Activated naive CD8-positive, alpha-beta T cell (primary cell): ENCODE measurements around the gene FBXL2.
"Not testable (repeated sequence)": the region's sequence is repeated elsewhere in the genome, so short reads cannot be mapped to it uniquely, and the experiment has no call there.

Experiments used
- H3K27ac Mint-ChIP-seq: one replicate; pipeline ENCODE4 v1.8.0; 2021; ENCODE audit warnings: mixed read lengths
- H3K27me3 Mint-ChIP-seq: one replicate; pipeline ENCODE4 v1.8.0; 2021; ENCODE audit warnings: mixed read lengths
- H3K36me3 Mint-ChIP-seq: one replicate; pipeline ENCODE4 v1.8.0; 2021; ENCODE audit warnings: mixed read lengths
- H3K4me1 Mint-ChIP-seq: one replicate; pipeline ENCODE4 v1.8.0; 2021; ENCODE audit warnings: low read depth, mixed read lengths
- H3K4me3 Mint-ChIP-seq: one replicate; pipeline ENCODE4 v1.8.0; 2021; ENCODE audit warnings: mild to moderate bottlenecking, mixed read lengths
- H3K9me3 Mint-ChIP-seq: one replicate; pipeline ENCODE4 v1.8.0; 2021; ENCODE audit warnings: low read depth, mixed read lengths

FBXL2 gene

DNA sequence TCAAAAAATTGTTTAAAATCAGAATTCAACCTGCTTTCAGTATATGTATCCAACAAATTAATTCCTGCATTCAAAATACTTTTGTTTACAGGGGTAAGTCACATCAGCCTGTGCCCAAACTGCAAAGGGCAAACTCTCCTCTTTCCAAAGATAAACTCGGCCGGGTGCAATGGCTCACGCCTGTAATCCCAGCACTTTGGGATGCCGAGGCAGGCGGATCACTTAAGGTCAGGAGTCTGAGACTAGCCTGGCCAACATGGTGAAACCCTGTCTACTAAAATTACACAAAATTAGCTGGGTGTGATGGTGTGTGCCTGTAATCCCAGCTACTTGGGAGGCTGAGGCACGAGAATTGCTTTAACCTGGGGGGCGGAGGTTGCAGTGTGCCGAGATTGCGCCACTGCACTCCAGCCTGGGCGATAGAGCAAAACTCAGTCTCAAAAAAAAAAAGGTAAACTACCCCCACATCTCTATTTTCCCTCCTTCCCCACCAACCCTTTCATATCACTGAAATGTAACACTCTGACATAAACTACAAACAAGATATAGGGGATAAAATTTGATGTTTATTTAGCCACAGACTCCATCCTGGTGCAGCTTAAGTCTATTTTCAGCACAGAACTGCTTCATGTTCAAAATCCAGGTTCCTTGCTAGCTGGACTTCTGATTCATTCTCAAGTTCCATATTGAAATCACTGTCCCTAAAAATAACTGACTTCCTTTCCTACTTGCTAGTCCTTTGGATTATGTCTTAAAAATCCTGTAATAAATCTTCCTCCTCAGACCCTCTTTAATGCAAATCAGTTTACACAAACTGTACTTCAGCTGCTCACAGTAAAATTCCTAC is 147.6 kb downstream of the FBXL2 start:
- H3K9me3 Mint-ChIP-seq = no peaks in the 10 kb centered on the region
- H3K27ac Mint-ChIP-seq = no peak overlapping the region
- H3K36me3 Mint-ChIP-seq = peaks cover 2% of the 10 kb centered on the region
- H3K4me1 Mint-ChIP-seq = peaks cover 38% of the 10 kb centered on the region
- no peak overlapping the region for H3K4me3 Mint-ChIP-seq
- H3K27me3 Mint-ChIP-seq = no peaks in the 10 kb centered on the region

- no peaks in the 10 kb centered on the region for H3K27me3 Mint-ChIP-seq
- H3K4me1 Mint-ChIP-seq = peaks cover 41% of the 10 kb centered on the region
- H3K27ac Mint-ChIP-seq = no peak overlapping the region
- H3K36me3 Mint-ChIP-seq = peaks cover 2% of the 10 kb centered on the region
- no peaks in the 10 kb centered on the region for H3K9me3 Mint-ChIP-seq
- no peak overlapping the region for H3K4me3 Mint-ChIP-seq
These were observed 148.2 kb downstream of the FBXL2 start for GRCh38 chr3:33425453-33425852.

GRCh38 chr3:33426068-33426467 is 148.8 kb downstream of the FBXL2 start:
- Mint-ChIP-seq H3K4me3 (no peak overlapping the region), H3K4me1 (peaks cover 44% of the 10 kb centered on the region), H3K27ac (no peak overlapping the region), H3K9me3 (no peaks in the 10 kb centered on the region), H3K27me3 (no peaks in the 10 kb centered on the region), H3K36me3 (peaks cover under 1% of the 10 kb centered on the region)

GRCh38 chr3:33426630-33427317 is 149.5 kb downstream of the FBXL2 start:
- no peak overlapping the region for H3K27ac Mint-ChIP-seq
- H3K9me3 Mint-ChIP-seq = no peaks in the 10 kb centered on the region
- H3K4me1 Mint-ChIP-seq = peaks cover 51% of the 10 kb centered on the region
- no peak overlapping the region for H3K4me3 Mint-ChIP-seq
- no peaks in the 10 kb centered on the region for H3K27me3 Mint-ChIP-seq
- H3K36me3 Mint-ChIP-seq = no peaks in the 10 kb centered on the region

DNA sequence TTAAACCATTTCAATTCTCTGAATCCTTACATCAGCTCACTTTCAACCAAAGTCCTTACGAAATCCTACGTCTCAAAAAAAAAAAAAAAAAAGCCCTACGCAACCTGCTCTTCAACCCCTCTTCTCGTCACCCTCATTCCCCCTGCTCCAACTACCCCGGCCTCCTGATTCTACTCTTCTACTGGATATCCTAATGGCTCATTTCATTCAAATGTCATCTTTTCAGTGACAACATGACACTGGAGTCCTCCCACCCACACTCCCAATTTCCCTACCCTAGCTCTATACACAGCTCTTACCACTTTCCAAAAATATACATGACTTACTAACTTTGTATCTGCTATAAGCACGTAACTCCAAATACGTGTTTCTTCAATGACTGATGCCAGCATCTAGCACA is 151.5 kb downstream of the FBXL2 start:
- Mint-ChIP-seq H3K36me3 (peaks cover 2% of the 10 kb centered on the region), H3K4me1 (peaks cover 66% of the 10 kb centered on the region), H3K27me3 (no peaks in the 10 kb centered on the region), H3K9me3 (no peaks in the 10 kb centered on the region), H3K27ac (peak overlapping the region; percentile 23), H3K4me3 (no peak overlapping the region)

GRCh38 chr3:33429306-33429705 is 152.1 kb downstream of the FBXL2 start:
- not testable (repeated sequence) for H3K27me3 Mint-ChIP-seq, H3K9me3 Mint-ChIP-seq, H3K36me3 Mint-ChIP-seq
- H3K4me3 Mint-ChIP-seq = peak overlapping the region; percentile 46
- peak overlapping the region; percentile 23 for H3K27ac Mint-ChIP-seq
- peaks cover 70% of the 10 kb centered on the region for H3K4me1 Mint-ChIP-seq

DNA sequence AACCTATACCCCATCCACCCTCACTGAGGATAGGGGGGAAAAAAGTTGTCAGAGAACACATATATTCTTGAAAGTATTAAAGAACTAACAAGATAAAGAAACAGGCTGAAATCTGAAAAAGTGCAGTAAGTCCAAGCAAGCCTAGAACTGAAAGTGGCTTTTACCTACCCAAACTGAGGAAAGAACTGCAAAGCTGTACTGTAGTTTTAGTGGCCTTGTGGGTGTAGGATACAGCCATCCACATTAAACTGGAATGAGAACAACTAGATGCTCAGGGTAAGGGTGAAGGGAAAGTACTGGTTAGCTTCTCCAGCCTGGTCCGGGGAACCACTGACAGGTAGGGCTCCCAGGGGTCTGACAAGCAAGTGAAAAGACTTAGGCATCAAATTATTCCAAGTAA is 152.8 kb downstream of the FBXL2 start:
- peaks cover 2% of the 10 kb centered on the region for H3K36me3 Mint-ChIP-seq
- no peak overlapping the region for H3K4me3 Mint-ChIP-seq
- peak overlapping the region; percentile 50 for H3K27ac Mint-ChIP-seq
- H3K9me3 Mint-ChIP-seq = no peaks in the 10 kb centered on the region
- H3K27me3 Mint-ChIP-seq = no peaks in the 10 kb centered on the region
- peaks cover 75% of the 10 kb centered on the region for H3K4me1 Mint-ChIP-seq

GRCh38 chr3:33430571-33430970 is 153.3 kb downstream of the FBXL2 start:
- Mint-ChIP-seq H3K36me3 (peaks cover 2% of the 10 kb centered on the region), H3K4me1 (peaks cover 80% of the 10 kb centered on the region), H3K4me3 (no peak overlapping the region), H3K9me3 (no peaks in the 10 kb centered on the region), H3K27me3 (no peaks in the 10 kb centered on the region), H3K27ac (peak overlapping the region; percentile 50)

- Mint-ChIP-seq H3K4me1 (peaks cover 89% of the 10 kb centered on the region), H3K36me3 (peaks cover 4% of the 10 kb centered on the region), H3K9me3 (no peaks in the 10 kb centered on the region), H3K27me3 (no peaks in the 10 kb centered on the region), H3K4me3 (peak overlapping the region; percentile 27), H3K27ac (no peak overlapping the region)
These were observed 156.6 kb downstream of the FBXL2 start for GRCh38 chr3:33433843-33434242.
